Measurements from ENCODE around the gene DNAAF1.

Gene DNAAF1

GRCh38 chr16:84121007-84121406, 24.1 kb upstream of the DNAAF1 start:
- no peak for DNase-seq

GRCh38 chr16:84124257-84125073, 20.6 kb upstream of the DNAAF1 start:
- no peak for DNase-seq

- DNase-seq, result no peak
These were observed 14.0 kb upstream of the DNAAF1 start for GRCh38 chr16:84131117-84131516.

GRCh38 chr16:84132527-84133285, 12.4 kb upstream of the DNAAF1 start:
- DNase-seq, result no peak

GRCh38 chr16:84136331-84137125, 8.6 kb upstream of the DNAAF1 start:
- DNase-seq, result no peak

- DNase-seq, result no peak
These were observed 7.8 kb upstream of the DNAAF1 start for GRCh38 chr16:84137287-84137686.

GRCh38 chr16:84137769-84138357, 7.2 kb upstream of the DNAAF1 start:
- no peak for DNase-seq

- no peak for DNase-seq
These were observed 6.6 kb upstream of the DNAAF1 start for GRCh38 chr16:84138500-84138823.

- DNase-seq, result no peak
These were observed 6.1 kb upstream of the DNAAF1 start for GRCh38 chr16:84138824-84139627.

- no peak for DNase-seq
These were observed 5.4 kb upstream of the DNAAF1 start for GRCh38 chr16:84139628-84140258.

- DNase-seq, result no peak
These were observed 3.9 kb upstream of the DNAAF1 start for GRCh38 chr16:84141143-84141670.

- DNase-seq, result no peak
These were observed 2.0 kb upstream of the DNAAF1 start for GRCh38 chr16:84143081-84143480.

GRCh38 chr16:84143784-84144199, 1.3 kb upstream of the DNAAF1 start:
- peak in 1 of 56 donors; percentile 2 for DNase-seq

GRCh38 chr16:84144209-84144858, 774 bp upstream of the DNAAF1 start:
- peak in 33 of 56 donors; percentile 10 to 62 (median 29) for DNase-seq

GRCh38 chr16:84150926-84151325, 5.8 kb downstream of the DNAAF1 start:
- no peak for DNase-seq

GRCh38 chr16:84153660-84154214, 8.6 kb downstream of the DNAAF1 start:
- DNase-seq, result no peak

GRCh38 chr16:84155226-84155625, 10.1 kb downstream of the DNAAF1 start:
- DNase-seq, result no peak

- DNase-seq, result no peak
These were observed 10.7 kb downstream of the DNAAF1 start for GRCh38 chr16:84155771-84156170.

GRCh38 chr16:84156342-84156784, 11.3 kb downstream of the DNAAF1 start:
- no peak for DNase-seq

Data from nucleus accumbens (tissue), 56 donors.